VCaP (cell line): Measurements from ENCODE around the gene PLPP3.

Experiments used
- H3K27ac ChIP-seq: fragments of 450-650 bp; 2 replicates; pipeline ENCODE4 v1.5.1; 2017
- CTCF ChIP-seq: fragments of 450-650 bp; conservative IDR thresholded peaks from 2 replicates; pipeline ENCODE4 v1.5.1; 2017; ENCODE audit warnings: mild to moderate bottlenecking, moderate library complexity

The PLPP3 gene

GRCh38 chr1:56457756-56458375 is 121.5 kb downstream of the PLPP3 start:
- no peak for TF ChIP-seq CTCF
- H3K27ac ChIP-seq: no peak overlapping the region

DNA sequence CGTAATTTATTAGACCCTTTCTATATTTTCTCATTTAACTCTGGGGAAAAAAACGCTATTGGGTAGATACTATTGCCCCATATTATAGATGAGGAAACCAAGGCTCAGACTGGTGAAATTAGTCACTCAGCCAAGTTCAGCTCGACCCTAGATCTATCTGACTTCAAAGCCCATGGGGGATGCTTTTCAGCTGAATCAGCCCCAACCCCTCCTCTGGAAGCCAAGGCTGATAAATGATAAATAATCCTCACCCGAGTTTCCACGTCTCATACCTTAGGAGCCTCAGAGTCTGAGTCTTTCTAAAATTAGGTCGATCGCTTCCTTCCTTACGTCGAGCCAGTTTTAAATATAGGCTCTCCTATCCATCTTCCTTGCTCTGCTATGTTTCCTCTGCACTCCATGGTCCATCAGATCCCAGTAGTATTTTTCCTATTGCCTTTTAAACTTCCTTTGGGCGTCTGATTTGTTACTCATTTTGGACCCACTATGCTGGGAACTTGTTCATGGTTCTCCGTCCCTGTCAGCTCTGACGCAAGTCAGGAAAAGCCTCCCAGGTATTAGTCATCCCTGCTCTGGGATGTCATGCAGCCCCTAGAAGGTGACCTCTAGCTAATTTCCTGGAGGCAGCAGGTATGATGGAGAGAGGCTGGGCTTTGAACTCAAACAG is 122.8 kb downstream of the PLPP3 start:
- no peak for TF ChIP-seq CTCF
- no peak overlapping the region for H3K27ac ChIP-seq

- TF ChIP-seq CTCF: no peak
- H3K27ac ChIP-seq: no peak overlapping the region
Observed at GRCh38 chr1:56453417-56454078, 125.8 kb downstream of the PLPP3 start.

DNA sequence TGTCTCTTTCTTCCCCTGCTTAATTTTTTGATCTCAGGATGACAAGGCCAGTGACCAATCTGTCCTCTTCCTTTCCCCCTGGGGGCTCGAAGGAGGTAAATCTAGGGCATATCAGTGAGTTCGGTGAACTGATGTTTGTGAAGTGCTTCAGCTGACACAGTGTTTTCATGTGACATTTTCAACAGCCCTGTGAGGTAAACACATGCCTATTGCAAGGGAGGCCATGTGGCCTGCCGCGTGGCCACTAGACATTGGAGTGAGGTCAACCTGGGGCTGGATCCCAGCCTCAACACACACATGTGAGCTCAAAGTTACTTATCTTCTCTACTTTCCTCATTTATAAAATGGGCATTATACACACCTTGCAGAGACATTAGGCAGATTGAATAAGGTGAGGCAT is 126.3 kb downstream of the PLPP3 start:
- TF ChIP-seq CTCF: no peak
- no peak overlapping the region for H3K27ac ChIP-seq

DNA sequence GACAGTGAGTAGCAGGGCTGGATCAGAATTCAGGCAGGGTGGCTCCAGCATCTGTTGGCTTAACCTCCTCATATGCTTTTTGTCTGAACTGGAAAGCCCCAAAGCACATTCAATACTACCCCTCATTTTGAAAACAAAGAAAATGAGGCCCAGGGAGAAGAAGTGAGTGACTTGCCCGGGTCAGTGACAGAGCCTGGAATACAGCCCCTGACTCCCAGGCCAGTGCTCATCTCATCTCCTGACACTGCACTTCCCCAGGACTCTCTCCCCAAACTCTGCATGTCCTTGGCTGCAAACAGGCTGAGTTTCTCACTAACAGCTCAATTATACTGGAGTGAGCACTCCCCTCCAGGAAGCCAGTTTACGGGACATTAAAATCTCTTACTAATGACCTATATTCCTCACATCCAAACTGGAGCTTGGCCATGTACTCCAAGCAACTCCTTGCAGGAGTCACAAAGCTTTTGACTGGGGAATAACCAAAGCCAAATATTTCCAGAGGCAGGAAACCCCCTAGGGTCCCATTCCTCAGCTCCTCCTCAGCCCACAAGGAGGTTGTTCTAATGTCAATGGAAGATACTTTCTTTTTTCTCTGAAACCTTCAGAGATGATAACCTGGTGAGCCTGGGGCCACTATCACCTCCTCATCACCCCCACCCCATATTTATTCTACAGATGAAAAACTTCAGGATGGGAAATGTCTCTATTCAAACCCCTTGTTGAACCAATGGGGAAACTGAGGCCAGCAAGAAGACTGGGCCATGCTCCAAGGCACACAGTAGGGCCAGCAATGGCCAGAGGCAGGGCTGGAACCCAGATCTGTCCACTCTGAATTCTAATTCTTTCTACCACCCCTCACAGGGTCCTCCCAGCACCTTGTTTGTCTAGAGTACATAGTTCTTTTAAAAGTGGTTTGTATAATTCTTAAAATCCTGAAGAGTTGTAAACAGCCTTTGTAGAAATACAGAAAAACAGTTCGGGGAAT is 127.0 kb downstream of the PLPP3 start:
- TF ChIP-seq CTCF: no peak
- H3K27ac ChIP-seq: no peak overlapping the region

DNA sequence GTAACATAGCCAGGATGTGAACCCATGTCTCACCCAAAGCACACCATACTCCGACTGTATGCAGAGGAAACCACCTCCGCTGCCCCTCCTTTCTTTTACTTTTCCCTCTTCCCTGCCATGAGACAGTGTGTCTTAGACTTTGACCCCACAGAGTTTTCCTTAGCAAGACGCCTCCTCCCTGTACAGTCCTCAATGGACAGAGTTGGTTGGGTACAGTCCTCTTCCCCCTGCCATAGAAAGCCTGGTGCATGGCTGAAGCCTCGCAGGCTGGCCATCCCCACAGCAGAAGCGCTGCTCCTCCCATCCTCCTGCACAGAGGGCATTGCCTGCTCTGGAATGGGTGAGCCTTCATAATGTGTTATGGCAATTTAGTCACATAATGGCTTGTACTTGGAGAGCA is 127.9 kb downstream of the PLPP3 start:
- no peak for TF ChIP-seq CTCF
- no peak overlapping the region for H3K27ac ChIP-seq
